Tibial artery (tissue), 4 donors: ENCODE results near the gene SLC12A2.

Experiments
- DNase-seq, 2 donors: peaks; one replicate each; pipeline ENCODE4 v3.0.0-alpha.2; 2019
- H3K27ac ChIP-seq, 2 donors: fragments of 200-600 bp; sonication (generic) in 1 of 2; 1 replicate in 1 of 2; 2 replicates in 1 of 2; pipeline ENCODE4 v1.5.1; 2018 to 2019; ENCODE audit warnings: mild to moderate bottlenecking in 1 of 2
- H3K27me3 ChIP-seq, 2 donors: fragments of 200-600 bp; sonication (generic) in 1 of 2; one replicate each; pipeline versions ENCODE4 v1.5.1 to v1.6.0; 2016 to 2019
- H3K36me3 ChIP-seq, 3 donors: fragments of 200-600 bp; sonication (generic) in 2 of 3; one replicate each; pipeline ENCODE4 v1.5.1; 2016 to 2019; ENCODE audit warnings: mild to moderate bottlenecking in 2 of 3
- H3K4me1 ChIP-seq, 4 donors: fragments of 200-600 bp; sonication (generic) in 2 of 4; 1 replicate in 3 of 4; 2 replicates in 1 of 4; pipeline ENCODE4 v1.5.1; 2016 to 2019
- H3K4me3 ChIP-seq, 2 donors: fragments of 200-600 bp; sonication (generic) in 1 of 2; 1 replicate in 1 of 2; 2 replicates in 1 of 2; pipeline ENCODE4 v1.5.1; 2018 to 2019; ENCODE audit warnings: mild to moderate bottlenecking in 2 of 2
- H3K9me3 ChIP-seq, 3 donors: fragments of 200-600 bp; sonication (generic) in 1 of 3; one replicate each; pipeline ENCODE4 v1.5.1; 2016 to 2019
- intact Hi-C: fragments of 100-400 bp; cut with DNase I; formaldehyde crosslinking; loops from one replicate; pipeline ENCODE4 v1.15.0; 2023; ENCODE audit warnings: low total_unique reads
- TF ChIP-seq, protein P1 (sequence below), 2 experiments: fragments of 200-600 bp in 1 of 2; fragments of 450-650 bp in 1 of 2; IDR thresholded peaks; one replicate each; pipeline ENCODE4 v1.5.1; 2017 to 2019; ENCODE audit warnings: antibody characterized with exemption in 2 of 2, mild to moderate bottlenecking in 1 of 2, moderate library complexity in 1 of 2

The SLC12A2 gene

DNA sequence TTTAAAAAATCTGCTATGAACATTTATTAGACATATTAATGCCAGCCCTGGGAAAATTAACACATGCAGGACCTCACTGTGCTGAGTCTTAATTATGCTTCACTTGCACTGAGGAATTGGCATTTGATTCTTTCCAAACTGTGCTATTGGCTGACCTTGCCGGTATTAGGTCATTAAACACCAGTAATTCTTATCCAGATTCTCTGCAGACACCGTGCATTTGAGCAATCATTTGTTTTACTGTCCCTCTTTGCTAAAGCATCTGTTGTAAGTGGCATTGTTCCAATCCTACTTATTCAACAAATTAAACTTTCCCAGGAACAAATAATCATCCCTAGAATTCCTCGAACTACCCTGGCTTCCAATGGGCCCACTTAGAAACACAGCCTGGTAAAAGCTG is 145.0 kb downstream of the SLC12A2 start:
- TF ChIP-seq, protein P1, sequence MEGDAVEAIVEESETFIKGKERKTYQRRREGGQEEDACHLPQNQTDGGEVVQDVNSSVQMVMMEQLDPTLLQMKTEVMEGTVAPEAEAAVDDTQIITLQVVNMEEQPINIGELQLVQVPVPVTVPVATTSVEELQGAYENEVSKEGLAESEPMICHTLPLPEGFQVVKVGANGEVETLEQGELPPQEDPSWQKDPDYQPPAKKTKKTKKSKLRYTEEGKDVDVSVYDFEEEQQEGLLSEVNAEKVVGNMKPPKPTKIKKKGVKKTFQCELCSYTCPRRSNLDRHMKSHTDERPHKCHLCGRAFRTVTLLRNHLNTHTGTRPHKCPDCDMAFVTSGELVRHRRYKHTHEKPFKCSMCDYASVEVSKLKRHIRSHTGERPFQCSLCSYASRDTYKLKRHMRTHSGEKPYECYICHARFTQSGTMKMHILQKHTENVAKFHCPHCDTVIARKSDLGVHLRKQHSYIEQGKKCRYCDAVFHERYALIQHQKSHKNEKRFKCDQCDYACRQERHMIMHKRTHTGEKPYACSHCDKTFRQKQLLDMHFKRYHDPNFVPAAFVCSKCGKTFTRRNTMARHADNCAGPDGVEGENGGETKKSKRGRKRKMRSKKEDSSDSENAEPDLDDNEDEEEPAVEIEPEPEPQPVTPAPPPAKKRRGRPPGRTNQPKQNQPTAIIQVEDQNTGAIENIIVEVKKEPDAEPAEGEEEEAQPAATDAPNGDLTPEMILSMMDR (IDR thresholded peaks at IDR 0.05): no peak
- intact Hi-C loops: no loop called here

DNA sequence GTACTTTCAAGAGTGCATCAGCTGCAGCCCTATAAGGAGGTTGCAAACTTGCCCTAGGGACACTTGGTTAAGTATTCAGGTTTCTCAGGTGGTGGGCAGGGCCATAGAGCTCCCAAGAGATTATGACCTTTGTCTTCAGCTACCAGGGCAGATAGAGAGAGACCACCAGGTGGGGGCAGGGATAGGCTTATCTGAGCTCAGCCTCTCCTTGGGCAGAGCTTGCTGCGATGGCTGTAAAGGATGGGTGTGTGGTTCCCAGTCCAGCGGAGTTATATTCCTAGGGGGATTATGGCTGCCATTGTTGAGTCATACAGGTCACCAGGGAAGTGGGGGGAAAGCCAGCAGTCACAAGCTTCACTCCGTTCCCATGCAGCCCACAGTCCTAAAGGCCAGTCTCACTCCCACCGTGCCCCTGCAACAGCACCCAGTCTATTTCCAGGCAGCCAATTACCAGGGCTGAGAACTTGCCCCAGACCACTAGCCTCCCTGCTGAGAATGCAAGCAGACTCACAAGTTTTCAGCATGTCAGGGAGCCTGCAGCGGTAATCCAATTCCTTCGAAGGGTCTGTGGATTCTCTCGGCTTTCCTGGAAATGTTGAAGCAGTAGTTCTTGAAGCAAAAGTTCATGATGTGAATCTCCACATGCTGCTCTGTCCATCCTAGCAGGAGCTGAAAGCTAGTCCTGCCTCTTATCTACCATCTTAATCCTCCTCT is 151.5 kb downstream of the SLC12A2 start:
- Histone ChIP-seq H3K36me3 (no peaks in the 10 kb centered on the region), H3K4me3 (no peak overlapping the region), H3K27ac (no peak overlapping the region), H3K4me1 (no peaks in the 10 kb centered on the region), H3K27me3 (no peaks in the 10 kb centered on the region), H3K9me3 (no peaks in the 10 kb centered on the region)
- intact Hi-C loops: no loop called here
- no peak for DNase-seq
- TF ChIP-seq, protein P1 (IDR thresholded peaks at IDR 0.05): no peak

More for the DNA sequence above, 145.0 kb downstream of the SLC12A2 start:
- no peaks in the 10 kb centered on the region for H3K9me3 ChIP-seq
- no peak overlapping the region for H3K4me3 ChIP-seq
- H3K27me3 ChIP-seq: no peaks in the 10 kb centered on the region
- no peaks in the 10 kb centered on the region for H3K36me3 ChIP-seq
- DNase-seq: no peak
- no peak overlapping the region for H3K27ac ChIP-seq
- H3K4me1 ChIP-seq: peaks cover 0 to 5% (median 0%) of the 10 kb centered on the region in 4 donors

DNA sequence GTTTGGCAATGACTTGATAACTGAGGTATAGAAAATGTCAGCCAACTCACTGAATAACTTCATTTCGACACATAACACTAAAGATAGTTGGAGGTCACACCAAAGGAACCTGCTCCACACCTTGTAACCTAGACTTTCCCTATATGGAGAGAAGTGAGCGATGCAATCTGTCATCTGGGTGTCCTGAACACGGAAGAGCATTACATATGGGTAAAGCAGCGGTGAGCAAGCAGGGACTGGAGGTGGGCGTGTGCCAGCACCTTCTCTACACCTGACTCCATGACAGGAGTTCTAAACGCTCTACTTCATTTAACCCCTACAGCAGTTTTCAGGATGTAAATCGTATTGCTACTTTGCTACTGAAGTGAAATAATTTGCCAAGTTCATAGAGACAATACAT is 152.8 kb downstream of the SLC12A2 start:
- H3K4me3 ChIP-seq: no peak overlapping the region
- no peaks in the 10 kb centered on the region for H3K9me3 ChIP-seq
- no peaks in the 10 kb centered on the region for H3K36me3 ChIP-seq
- H3K4me1 ChIP-seq: no peaks in the 10 kb centered on the region
- TF ChIP-seq, protein P1 (IDR thresholded peaks at IDR 0.05): no peak
- no peak overlapping the region for H3K27ac ChIP-seq
- DNase-seq: no peak
- intact Hi-C loops: no loop called here
- H3K27me3 ChIP-seq: no peaks in the 10 kb centered on the region

DNA sequence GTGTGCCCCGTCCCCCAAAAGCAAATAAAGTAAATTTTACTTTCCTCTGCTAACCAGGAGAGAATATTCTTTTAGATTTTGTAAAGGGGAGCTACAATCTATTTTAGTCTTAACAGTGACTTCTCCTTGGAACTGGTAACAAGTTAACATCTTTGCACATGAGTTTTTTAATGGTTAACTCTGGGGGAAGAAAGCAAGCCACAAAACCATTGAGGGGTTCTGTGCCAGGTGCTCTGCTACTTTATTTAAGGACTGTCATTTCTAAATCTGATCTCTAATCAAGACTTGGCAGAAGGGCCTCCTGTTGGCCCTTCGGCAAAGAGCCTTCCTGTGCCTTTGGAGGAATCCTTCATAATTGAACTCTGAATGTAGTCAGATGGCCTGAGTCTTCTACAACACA is 153.4 kb downstream of the SLC12A2 start:
- intact Hi-C loops: no loop called here

DNA sequence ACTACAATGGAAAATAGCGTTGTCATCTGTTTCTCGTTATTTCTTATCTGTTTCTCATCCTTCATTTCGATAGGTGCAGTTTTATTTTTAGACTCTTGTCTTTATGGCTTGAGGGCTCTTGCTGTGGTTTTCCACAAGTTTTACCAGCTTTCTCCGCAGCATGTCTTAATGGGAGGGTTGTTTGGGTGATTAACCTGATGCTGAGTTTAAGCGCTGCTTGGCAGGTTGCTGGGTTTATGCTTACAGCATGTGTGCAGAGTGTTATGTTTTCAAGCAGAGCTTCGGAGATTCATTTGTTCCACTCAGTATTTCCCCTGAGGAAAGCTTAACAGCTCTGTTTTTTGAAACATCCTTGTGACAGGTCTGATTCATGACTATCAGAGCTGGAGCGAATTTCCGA is 154.0 kb downstream of the SLC12A2 start:
- TF ChIP-seq, protein P1 (IDR thresholded peaks at IDR 0.05): no peak
- H3K36me3 ChIP-seq: no peaks in the 10 kb centered on the region
- intact Hi-C loops: no loop called here
- H3K4me1 ChIP-seq: no peaks in the 10 kb centered on the region
- H3K9me3 ChIP-seq: no peaks in the 10 kb centered on the region
- H3K27me3 ChIP-seq: no peaks in the 10 kb centered on the region
- no peak for DNase-seq
- no peak overlapping the region for H3K4me3 ChIP-seq
- no peak overlapping the region for H3K27ac ChIP-seq

More for the DNA sequence above, 153.4 kb downstream of the SLC12A2 start:
- Histone ChIP-seq H3K27ac (no peak overlapping the region), H3K27me3 (no peaks in the 10 kb centered on the region), H3K9me3 (no peaks in the 10 kb centered on the region), H3K4me1 (no peaks in the 10 kb centered on the region), H3K36me3 (no peaks in the 10 kb centered on the region), H3K4me3 (no peak overlapping the region)
- TF ChIP-seq, protein P1 (IDR thresholded peaks at IDR 0.05): no peak
- DNase-seq: no peak
